Right ventricle myocardium inferior (tissue), 1 donor: ENCODE data around the gene KYAT1. TPM values are rescaled to one million over a fixed set of nuclear protein-coding genes. Genes with fewer than 3 reads are reported as not detected.
"Not testable (repeated sequence)": the region's sequence is repeated elsewhere in the genome, so short reads cannot be mapped to it uniquely, and the experiment has no call there.

ENCODE experiments used
- ATAC-seq: fragments of 200-7000 bp; cut with Tn5 transposase; one replicate; pipeline ENCODE4 v1.9.1; 2020; ENCODE audit warnings: mild to moderate bottlenecking, moderate library complexity
- DNase-seq: peaks from one replicate; pipeline ENCODE4 v3.0.0; 2021; ENCODE audit errors: missing footprints
- intact Hi-C: fragments of 100-400 bp; cut with DNase I; formaldehyde crosslinking; loops from one replicate; pipeline ENCODE4 v1.11.0; 2022
- total RNA-seq: library from RNA; stranded (reverse); fragmentation: NEBNext Ultra II Directional; extraction: Animal tissue kit (Norgen Biotek cat#: 25700); gene quantifications from one replicate; pipeline ENCODE4 v1.2.1, GENCODE V29; 2021
- donor health status: DM: no; HTN: yes; CAD: no; lungs with severe emphysema.

The KYAT1 gene
- total RNA-seq, 1 donor from 2014 or later, result 11.9 TPM

- ATAC-seq, DNase-seq, intact Hi-C loops: not testable (repeated sequence)
These were observed 29.8 kb downstream of the KYAT1 start for GRCh38 chr9:128851779-128852600.

DNA sequence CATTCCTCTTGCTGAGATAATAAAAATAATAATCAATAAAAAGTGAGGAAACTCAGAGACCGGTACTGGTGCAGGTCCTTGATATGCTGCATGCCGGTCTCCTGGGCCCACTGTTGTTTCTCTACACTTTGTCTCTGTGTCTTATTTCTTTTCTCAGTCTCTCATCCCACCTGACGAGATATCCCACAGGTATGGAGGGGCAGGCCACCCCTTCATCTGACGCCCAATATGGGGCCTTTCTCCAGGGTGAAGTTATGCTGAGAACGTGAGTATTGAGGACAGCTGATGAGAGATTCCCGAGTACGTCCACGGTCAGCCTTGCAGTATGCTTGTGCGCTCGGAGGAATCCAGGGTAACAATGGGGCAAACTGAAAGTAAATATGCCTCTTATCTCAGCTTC lies 30.7 kb downstream of the KYAT1 start:
- DNase-seq, ATAC-seq, intact Hi-C loops: not testable (repeated sequence)

- DNase-seq (no peak), ATAC-seq (no peak)
- intact Hi-C loops, result no loop called here
These were observed 33.9 kb downstream of the KYAT1 start for GRCh38 chr9:128847803-128848202.

- intact Hi-C loops, result no loop called here
- DNase-seq (no peak), ATAC-seq (no peak)
These were observed 35.1 kb downstream of the KYAT1 start for GRCh38 chr9:128846680-128847030.

DNA sequence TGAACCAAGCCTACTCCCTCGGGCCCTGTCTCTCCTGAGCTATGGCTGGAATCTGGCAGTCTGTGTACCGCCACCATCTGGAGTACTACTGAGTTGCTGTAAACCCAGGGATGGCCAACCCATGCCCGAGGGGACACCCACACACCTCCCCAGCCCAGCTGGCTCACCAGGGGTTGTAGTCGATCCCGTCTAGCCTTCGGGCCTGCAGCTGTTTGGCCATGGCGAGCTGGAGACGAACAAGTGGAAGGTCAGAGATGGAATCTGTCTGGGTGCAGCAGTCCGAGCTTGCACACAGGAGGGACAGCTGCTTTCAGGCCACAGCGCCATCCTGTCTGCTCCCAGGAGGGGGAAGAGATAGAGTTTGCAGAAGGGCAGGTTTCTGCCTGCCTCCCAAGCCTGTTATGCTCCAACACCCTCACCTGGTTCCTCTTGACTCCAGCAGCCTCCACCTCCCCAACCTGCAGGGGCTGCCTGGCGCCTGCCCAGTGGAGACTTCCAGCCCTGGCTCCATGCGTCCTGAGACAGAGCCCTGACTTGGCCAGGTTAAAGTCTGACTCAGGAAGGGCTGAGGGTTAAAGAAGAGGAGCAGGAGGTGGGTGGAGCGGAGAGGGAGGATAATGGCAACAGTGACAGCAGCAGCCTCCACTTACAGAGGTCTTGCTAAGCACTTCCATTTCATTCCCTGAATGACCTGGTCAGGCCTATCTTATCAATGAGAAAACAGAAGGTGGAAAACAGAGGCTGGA lies 36.4 kb downstream of the KYAT1 start:
- DNase-seq, result no peak
- no peak for ATAC-seq
- intact Hi-C loops, result no loop called here

- ATAC-seq, intact Hi-C loops, DNase-seq: not testable (repeated sequence)
These were observed 38.6 kb downstream of the KYAT1 start for GRCh38 chr9:128843171-128843570.

GRCh38 chr9:128841694-128842492 lies 39.9 kb downstream of the KYAT1 start:
- DNase-seq (no peak), ATAC-seq (no peak)
- intact Hi-C loops, result no loop called here

DNA sequence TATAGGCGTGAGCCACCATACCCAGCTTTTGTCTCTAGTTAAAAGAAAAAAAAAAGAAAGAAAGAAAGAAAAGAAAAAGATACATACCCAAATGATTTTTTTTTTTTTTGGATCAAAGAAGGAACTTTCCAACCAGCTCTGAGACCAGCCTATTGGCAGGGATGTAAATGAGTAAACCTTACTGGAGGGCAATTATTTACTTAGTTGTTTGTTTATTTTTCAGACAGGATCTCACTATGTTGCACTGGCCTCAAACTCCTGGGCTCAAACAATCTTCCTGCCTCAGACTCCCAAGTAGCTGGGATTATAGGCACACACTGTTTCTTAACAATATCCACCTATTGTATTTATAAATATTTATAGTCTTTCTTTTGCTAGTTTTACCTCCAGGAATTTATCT lies 41.2 kb downstream of the KYAT1 start:
- no peak for DNase-seq
- intact Hi-C loops, result no loop called here
- no peak for ATAC-seq

DNA sequence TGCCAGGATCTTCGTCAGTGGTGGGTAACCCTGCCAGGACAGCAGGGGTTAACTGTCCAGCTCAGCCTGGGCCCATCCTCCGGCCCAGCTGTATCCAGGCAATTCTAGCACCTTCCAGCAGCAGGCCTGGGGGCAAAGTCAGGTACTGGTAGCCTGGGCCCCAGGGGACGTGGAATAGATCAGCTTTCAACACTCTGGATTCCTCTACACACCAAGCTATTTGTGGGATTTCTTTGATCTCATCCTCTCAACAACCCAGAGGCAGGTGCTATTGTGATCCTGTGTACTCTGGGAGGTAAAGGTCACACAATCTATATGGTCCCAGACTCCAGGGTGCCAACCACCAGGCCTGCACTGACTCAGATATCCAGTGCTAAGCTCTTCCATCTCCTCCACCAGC lies 43.4 kb downstream of the KYAT1 start:
- intact Hi-C loops, result no loop called here
- DNase-seq (no peak), ATAC-seq (no peak)

GRCh38 chr9:128836509-128837145 lies 45.1 kb downstream of the KYAT1 start:
- DNase-seq (no peak), ATAC-seq (no peak)
- intact Hi-C loops, result no loop called here

- no peak for ATAC-seq
- DNase-seq, result no peak
- intact Hi-C loops, result no loop called here
These were observed 46.2 kb downstream of the KYAT1 start for GRCh38 chr9:128835246-128836210.

DNA sequence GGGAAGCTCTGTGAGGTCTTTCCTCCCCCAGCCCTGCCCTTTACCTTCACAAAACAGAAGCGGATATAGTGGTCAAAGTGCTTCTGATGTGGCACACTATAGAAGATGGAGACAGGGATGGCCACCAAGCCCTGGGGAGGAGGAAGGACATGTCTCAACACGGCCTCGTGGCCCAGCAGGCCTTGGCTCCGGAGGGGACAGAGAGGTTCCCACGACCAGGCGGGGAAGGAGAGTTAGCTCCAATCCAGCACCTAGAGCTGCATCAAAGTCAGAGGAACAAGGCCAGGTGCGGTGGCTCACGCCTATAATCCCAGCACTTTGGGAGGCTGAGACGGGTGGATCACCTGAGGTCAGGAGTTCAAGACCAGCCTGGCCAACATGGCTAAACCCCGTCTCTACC lies 48.1 kb downstream of the KYAT1 start:
- ATAC-seq (no peak), DNase-seq (peak; percentile 6)
- intact Hi-C loops, result no loop called here

GRCh38 chr9:128829477-128830251 lies 52.1 kb downstream of the KYAT1 start, which contains the start of gene SPOUT1:
TSS of gene SPOUT1 (minus strand) at chr9:128829794. CDS start at chr9:128829780, 14 bp downstream.
- DNase-seq (peak; percentile 95), ATAC-seq (peak; percentile 99)
- intact Hi-C loops, result no loop called here

- ATAC-seq, result no peak
These were observed 52.9 kb downstream of the KYAT1 start for GRCh38 chr9:128828719-128829452.

GRCh38 chr9:128828267-128828666 lies 53.5 kb downstream of the KYAT1 start:
- intact Hi-C loops, result no loop called here
- DNase-seq, result no peak
- no peak for ATAC-seq

More at GRCh38 chr9:128828719-128829452, 52.9 kb downstream of the KYAT1 start:
- intact Hi-C loops, result no loop called here
- DNase-seq, result no peak

DNA sequence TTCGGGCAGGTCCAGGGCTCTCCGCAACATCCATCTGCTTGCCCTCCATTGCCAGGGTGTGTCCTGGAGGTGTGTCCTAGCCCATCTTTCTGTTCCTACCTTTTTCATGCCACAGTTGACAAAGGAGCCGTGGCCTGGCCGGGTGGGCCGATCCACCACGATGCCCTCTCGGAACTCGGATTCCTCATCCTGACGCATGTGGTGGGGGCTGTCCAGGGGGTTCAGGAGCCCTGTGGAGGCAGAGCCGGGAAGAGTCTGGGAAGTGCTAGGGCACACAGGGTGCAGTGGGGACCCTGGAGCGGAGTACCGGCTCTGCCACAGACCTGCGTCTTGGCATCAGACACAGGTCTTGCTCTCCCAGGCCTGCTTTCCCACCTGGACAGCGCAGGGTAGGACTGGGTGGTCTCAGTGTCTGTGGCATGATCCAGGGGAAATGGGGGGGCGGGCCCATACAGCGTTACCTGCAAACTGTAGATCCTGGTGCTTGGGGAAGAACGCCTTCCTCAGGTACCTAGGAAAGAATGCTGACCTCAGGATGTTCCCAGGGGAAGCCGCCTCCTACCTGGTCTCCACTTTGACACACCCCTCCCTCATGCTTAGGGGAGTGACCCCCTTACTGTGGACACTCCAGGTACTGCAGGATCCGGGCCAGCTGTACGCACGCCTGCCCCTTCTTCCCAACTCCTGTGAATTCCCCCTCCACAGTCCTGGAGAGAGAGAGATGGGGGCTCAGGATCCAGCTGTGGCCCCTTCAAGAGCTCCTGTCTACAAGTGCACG lies 55.6 kb downstream of the KYAT1 start:
- intact Hi-C loops, result no loop called here
- DNase-seq, result peak; percentile 22
- no peak for ATAC-seq
